Activated CD4-positive, CD25-positive, alpha-beta regulatory T cell treated with anti-CD3 and anti-CD28 coated beads, Interleukin-2, amount 50 U/mL, for 72 hours (primary cell): ENCODE results near the gene NRXN2.

ENCODE experiments used
- DNase-seq: peaks from one replicate; pipeline ENCODE4 v3.0.0; 2021

The NRXN2 gene

DNA sequence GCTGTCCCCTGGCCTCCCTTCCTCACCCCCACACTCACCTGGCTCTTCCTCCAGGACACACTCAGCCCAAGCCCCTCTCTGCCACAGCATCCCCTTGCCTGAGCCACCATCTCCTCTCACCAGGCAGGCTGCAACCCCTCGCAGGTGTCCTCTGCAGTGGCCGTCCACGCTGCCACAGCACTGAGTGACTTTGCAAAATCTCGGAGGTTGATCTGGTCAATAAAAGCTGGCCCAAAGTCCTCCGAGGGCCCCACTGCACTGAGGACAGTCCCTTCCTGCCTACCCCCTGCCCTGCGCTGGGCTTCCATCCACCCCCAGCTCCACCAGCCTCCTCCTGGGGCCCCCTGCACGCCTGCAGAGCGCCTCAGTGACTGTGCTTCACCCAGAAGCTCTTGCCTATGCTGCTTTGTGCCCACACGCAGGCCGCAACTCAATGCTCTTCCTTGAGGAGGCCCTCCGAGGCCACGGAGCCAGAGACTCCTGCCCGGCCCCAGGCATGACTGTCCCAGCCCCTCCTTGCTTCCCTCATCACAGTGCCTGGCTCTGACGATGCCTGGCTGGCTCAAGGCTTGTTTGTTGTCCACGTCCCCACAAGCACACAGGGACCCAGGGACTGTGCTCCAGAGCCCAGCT is 162.7 kb downstream of the NRXN2 start:
- no peak for DNase-seq

GRCh38 chr11:64559351-64560138 is 163.5 kb downstream of the NRXN2 start:
- DNase-seq, result no peak

DNA sequence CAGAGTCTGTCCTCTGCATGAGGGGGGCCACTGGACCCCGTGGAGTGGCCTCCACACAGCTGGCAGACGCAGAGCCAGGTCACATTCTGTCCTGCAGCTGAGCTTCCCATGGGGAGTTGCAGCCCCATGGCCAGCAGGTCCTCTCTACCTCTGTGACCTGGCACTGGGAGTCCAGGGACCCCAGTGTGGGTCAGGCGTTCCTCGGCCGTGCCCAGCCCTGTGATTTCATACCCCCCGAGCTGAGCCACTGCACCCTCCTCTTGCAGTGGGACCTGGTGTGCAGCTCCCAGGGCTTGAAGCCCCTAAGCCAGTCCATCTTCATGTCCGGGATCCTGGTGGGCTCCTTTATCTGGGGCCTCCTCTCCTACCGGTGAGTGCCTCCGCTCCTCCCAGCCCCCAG is 164.1 kb downstream of the NRXN2 start:
- no peak for DNase-seq

GRCh38 chr11:64558065-64558745 is 164.8 kb downstream of the NRXN2 start:
- DNase-seq, result no peak

DNA sequence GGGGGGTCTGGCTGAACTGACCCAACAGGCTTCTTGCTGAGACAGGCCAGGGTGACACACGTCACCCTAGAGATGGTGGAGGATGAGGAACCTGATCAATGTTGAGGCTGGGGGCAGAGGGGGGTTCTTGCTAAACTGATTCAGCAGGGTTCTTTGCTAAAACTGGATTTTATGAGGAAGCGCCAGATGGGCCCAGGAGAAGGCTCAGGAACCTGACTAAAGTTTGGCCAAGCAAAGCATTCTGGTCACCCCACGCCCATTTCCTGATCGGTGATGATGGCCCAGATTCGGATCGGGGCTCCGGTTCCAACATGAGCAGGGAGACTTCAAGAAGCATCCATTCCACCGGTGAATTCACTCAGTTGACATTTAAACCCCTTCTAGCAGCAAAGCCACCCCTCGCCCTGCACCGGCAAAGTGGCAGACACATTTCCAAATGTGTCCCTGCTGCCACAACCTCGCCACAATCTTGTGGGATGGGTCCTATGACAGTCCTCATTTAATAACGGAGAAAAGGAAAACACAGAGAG is 166.2 kb downstream of the NRXN2 start:
- DNase-seq, result no peak
